HEK293 (cell line): ENCODE measurements around the gene UPB1.

Source experiments
- CTCF ChIA-PET: fragments of 350-600 bp; formaldehyde crosslinking; extraction: SDS; loops from one replicate; lab custom pipeline; 2021; ENCODE audit warnings: antibody characterized with exemption; lab: Yijun Ruan, JAX
- POLR2A ChIA-PET: fragments of 300-600 bp; formaldehyde crosslinking; extraction: SDS; loops from one replicate; lab custom pipeline; 2020; ENCODE audit warnings: antibody characterized with exemption, inconsistent platforms; lab: Yijun Ruan, JAX
- H3K27ac ChIP-seq: fragments of 200-500 bp; sonication (Bioruptor generic); 2 replicates; pipeline ENCODE4 v1.5.1; 2014; ENCODE audit warnings: low read depth, low read length, control low read depth, inconsistent platforms; ENCODE audit errors: extremely low read depth
- H3K36me3 ChIP-seq, 2 experiments: fragments of 200-500 bp in 1 of 2; sonication (Bioruptor generic) in 1 of 2; 1 replicate in 1 of 2; 2 replicates in 1 of 2; pipeline ENCODE4 v1.5.1; 2014 to 2017; ENCODE audit warnings: inconsistent platforms in 2 of 2, low read length in 2 of 2; ENCODE audit not compliant: control insufficient read depth in 2 of 2, insufficient read depth in 1 of 2
- H3K4me1 ChIP-seq: fragments of 200-500 bp; sonication (Bioruptor generic); 2 replicates; pipeline ENCODE4 v1.5.1; 2014; ENCODE audit warnings: mild to moderate bottlenecking, low read length, inconsistent platforms; ENCODE audit not compliant: control insufficient read depth, insufficient read depth
- H3K4me3 ChIP-seq: 2 replicates; pipeline ENCODE4 v1.5.1; 2011; ENCODE audit warnings: low read depth, mild to moderate bottlenecking, control low read depth, low read length, moderate library complexity
- H3K9me3 ChIP-seq: fragments of 200-500 bp; sonication (Bioruptor generic); 2 replicates; pipeline ENCODE4 v1.5.1; 2014; ENCODE audit warnings: low read depth, low read length, inconsistent platforms; ENCODE audit not compliant: control insufficient read depth, insufficient read depth
- KLF8 ChIP-seq: fragments of 450-650 bp; formaldehyde crosslinking; IDR thresholded peaks from 2 replicates; pipeline ENCODE4 v1.5.1; 2016; ENCODE audit warnings: missing biosample characterization, missing genetic modification characterization
- SETDB1 ChIP-seq: IDR thresholded peaks from one replicate; pipeline ENCODE4 v1.6.1; 2017; ENCODE audit warnings: mild to moderate bottlenecking, low read length, moderate library complexity, mixed read lengths; ENCODE audit not compliant: insufficient read length
- YY1 ChIP-seq: fragments of 450-650 bp; formaldehyde crosslinking; IDR thresholded peaks from 2 replicates; pipeline ENCODE4 v1.5.1; 2018; ENCODE audit warnings: missing biosample characterization, missing genetic modification characterization
- ZBTB44 ChIP-seq: fragments of 450-650 bp; IDR thresholded peaks from 2 replicates; pipeline ENCODE4 v1.5.1; 2018; ENCODE audit warnings: missing biosample characterization, mild to moderate bottlenecking, missing genetic modification characterization
- ZBTB6 ChIP-seq: fragments of 450-650 bp; formaldehyde crosslinking; IDR thresholded peaks from 2 replicates; pipeline ENCODE4 v1.5.1; 2017; ENCODE audit warnings: missing biosample characterization, missing genetic modification characterization
- ZBTB7A ChIP-seq: fragments of 450-650 bp; formaldehyde crosslinking; IDR thresholded peaks from 2 replicates; pipeline ENCODE4 v1.5.1; 2016; ENCODE audit warnings: low read depth, missing biosample characterization, missing genetic modification characterization
- ZFP37 ChIP-seq: fragments of 450-650 bp; formaldehyde crosslinking; IDR thresholded peaks from 2 replicates; pipeline ENCODE4 v1.5.1; 2016; ENCODE audit warnings: missing biosample characterization, missing genetic modification characterization
- ZIC2 ChIP-seq: fragments of 450-650 bp; formaldehyde crosslinking; IDR thresholded peaks from 2 replicates; pipeline ENCODE4 v1.5.1; 2016; ENCODE audit warnings: missing biosample characterization, missing genetic modification characterization
- ZNF157 ChIP-seq: fragments of 450-650 bp; formaldehyde crosslinking; IDR thresholded peaks from 2 replicates; pipeline ENCODE4 v1.5.1; 2016; ENCODE audit warnings: missing biosample characterization, missing genetic modification characterization
- ZNF266 ChIP-seq: fragments of 450-650 bp; formaldehyde crosslinking; IDR thresholded peaks from 2 replicates; pipeline ENCODE4 v1.5.1; 2016; ENCODE audit warnings: missing biosample characterization, missing genetic modification characterization, low read depth
- ZNF335 ChIP-seq: fragments of 450-650 bp; formaldehyde crosslinking; conservative IDR thresholded peaks from 2 replicates; pipeline ENCODE4 v1.5.1; 2016; ENCODE audit warnings: missing biosample characterization, missing genetic modification characterization
- ZNF350 ChIP-seq: fragments of 450-650 bp; formaldehyde crosslinking; IDR thresholded peaks from 2 replicates; pipeline ENCODE4 v1.5.0; 2017; ENCODE audit warnings: missing biosample characterization, mild to moderate bottlenecking, missing genetic modification characterization
- ZNF488 ChIP-seq: fragments of 450-650 bp; formaldehyde crosslinking; IDR thresholded peaks from 2 replicates; pipeline ENCODE4 v1.5.1; 2016; ENCODE audit warnings: missing biosample characterization, missing genetic modification characterization
- ZNF513 ChIP-seq: fragments of 450-650 bp; IDR thresholded peaks from 2 replicates; pipeline ENCODE4 v1.5.1; 2018; ENCODE audit warnings: missing biosample characterization, missing genetic modification characterization
- ZNF544 ChIP-seq: fragments of 450-650 bp; formaldehyde crosslinking; IDR thresholded peaks from 2 replicates; pipeline ENCODE4 v1.5.0; 2017; ENCODE audit warnings: missing biosample characterization, missing genetic modification characterization
- ZNF610 ChIP-seq: fragments of 450-650 bp; formaldehyde crosslinking; IDR thresholded peaks from 2 replicates; pipeline ENCODE4 v1.5.1; 2016; ENCODE audit warnings: missing biosample characterization, missing genetic modification characterization, borderline replicate concordance
- ZNF639 ChIP-seq: fragments of 450-650 bp; formaldehyde crosslinking; IDR thresholded peaks from 2 replicates; pipeline ENCODE4 v1.5.1; 2016; ENCODE audit warnings: missing biosample characterization, missing genetic modification characterization
- ZNF660 ChIP-seq: fragments of 450-650 bp; IDR thresholded peaks from 2 replicates; pipeline ENCODE4 v1.5.1; 2018; ENCODE audit warnings: missing biosample characterization, mild to moderate bottlenecking, missing genetic modification characterization
- ZXDB ChIP-seq: fragments of 450-650 bp; formaldehyde crosslinking; IDR thresholded peaks from 2 replicates; pipeline ENCODE4 v1.5.1; 2016; ENCODE audit warnings: missing biosample characterization, missing genetic modification characterization

Gene UPB1

GRCh38 chr22:24450610-24451009 is 44.5 kb upstream of the UPB1 start:
- POLR2A ChIA-PET = no interaction called here
- TF ChIP-seq YY1 (tag by site-specific recombination) (no peak), ZIC2 (tag by site-specific recombination) (peak; percentile 24; the same call in 1 of the 2 replicates)

GRCh38 chr22:24451162-24451561 is 44.0 kb upstream of the UPB1 start:
- Histone ChIP-seq H3K9me3 (no peaks in the 10 kb centered on the region), H3K4me1 (no peaks in the 10 kb centered on the region), H3K27ac (no peak overlapping the region), H3K4me3 (no peak overlapping the region), H3K36me3 (no peaks in the 10 kb centered on the region)
- ChIA-PET CTCF (no interaction called here), POLR2A (no interaction called here)
- no peak for TF ChIP-seq ZNF639
- TF ChIP-seq ZNF157 (tag by site-specific recombination) = no peak
- TF ChIP-seq ZNF350 = no peak
- no peak for TF ChIP-seq ZBTB44 (tag by site-specific recombination)
- TF ChIP-seq ZNF544 (tag by site-specific recombination) = no peak
- TF ChIP-seq ZNF660 = no peak
- TF ChIP-seq ZNF610 (tag by site-specific recombination) = no peak
- TF ChIP-seq ZXDB (tag by site-specific recombination) = no peak
- no peak for TF ChIP-seq ZFP37 (tag by site-specific recombination)
- no peak for TF ChIP-seq ZNF488 (tag by site-specific recombination)
- TF ChIP-seq ZBTB6 (tag by site-specific recombination) = no peak
- no peak for TF ChIP-seq ZNF266 (tag by site-specific recombination)
- TF ChIP-seq ZBTB7A (tag by site-specific recombination) = no peak
- no peak for TF ChIP-seq SETDB1
- no peak for TF ChIP-seq KLF8 (tag by site-specific recombination)
- no peak for TF ChIP-seq ZNF513
- TF ChIP-seq ZNF335 (tag by site-specific recombination) = no peak

More at GRCh38 chr22:24450610-24451009, 44.5 kb upstream of the UPB1 start:
- Histone ChIP-seq H3K4me1 (no peaks in the 10 kb centered on the region), H3K9me3 (no peaks in the 10 kb centered on the region), H3K4me3 (no peak overlapping the region), H3K36me3 (no peaks in the 10 kb centered on the region), H3K27ac (no peak overlapping the region)
- CTCF ChIA-PET = interaction anchor here (0.6 kb wide), 1 partner anchor 44 kb away, joined by 4 read pairs; no protein-coding TSS in a partner anchor
